ENCODE data around the gene CIAPIN1.
A peak's percentile ranks its signal among the peaks of the same experiment; 100 is the strongest.
"Not testable (repeated sequence)": the region's sequence is repeated elsewhere in the genome, so short reads cannot be mapped to it uniquely, and the experiment has no call there.

Gene CIAPIN1

GRCh38 chr16:57462209-57462977, 15.2 kb upstream of the CIAPIN1 start, which contains the start of gene POLR2C:
TSS of gene POLR2C (plus strand) at chr16:57462679. CDS start at chr16:57462725, 46 bp downstream.
- intact Hi-C loops (cut with DNase I) = no loop called here
- DNase-seq = peak; percentile 68 to 95 (median 89)

GRCh38 chr16:57452021-57452420, 4.8 kb upstream of the CIAPIN1 start:
- DNase-seq = no peak
- intact Hi-C loops (cut with DNase I) = no loop called here

DNA sequence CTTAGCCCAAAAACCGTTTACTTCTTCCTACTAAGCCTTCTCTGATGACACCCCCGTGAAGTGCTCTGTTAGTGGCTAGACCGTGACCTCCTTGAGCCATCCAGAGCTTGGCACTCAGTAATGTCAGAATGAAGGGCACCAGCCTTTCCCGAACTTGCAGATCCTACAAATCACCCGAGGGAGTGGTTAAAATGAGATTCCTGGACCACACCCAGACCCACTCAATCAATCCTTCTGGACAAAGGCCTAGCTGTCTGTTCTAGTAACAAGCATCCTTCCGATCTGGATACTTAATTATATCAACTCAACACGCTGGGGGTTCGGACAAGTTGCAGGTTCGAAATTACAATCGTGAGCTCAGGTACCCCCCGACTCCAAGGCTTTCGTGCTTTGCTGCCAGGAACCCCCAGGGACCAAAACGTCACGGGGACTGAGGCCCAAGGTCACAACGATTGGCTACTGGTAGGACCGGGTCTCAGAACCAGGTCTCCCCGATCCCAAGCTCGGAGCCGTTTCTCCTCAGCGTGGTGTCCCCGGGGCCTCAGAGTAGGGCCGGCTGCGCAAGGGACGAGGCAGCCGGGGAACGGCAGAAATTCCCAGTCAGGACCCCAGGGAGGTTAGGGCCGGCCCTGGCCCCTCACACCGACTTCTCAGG, 527 bp downstream of the CIAPIN1 start:
- DNase-seq = peak in 9 of 42 donors; percentile 5 to 41 (median 23)
- intact Hi-C loops (cut with DNase I) = no loop called here

- DNase-seq = no peak
- intact Hi-C loops (cut with DNase I) = no loop called here
These were observed 1.7 kb downstream of the CIAPIN1 start for GRCh38 chr16:57445510-57445909.

DNA sequence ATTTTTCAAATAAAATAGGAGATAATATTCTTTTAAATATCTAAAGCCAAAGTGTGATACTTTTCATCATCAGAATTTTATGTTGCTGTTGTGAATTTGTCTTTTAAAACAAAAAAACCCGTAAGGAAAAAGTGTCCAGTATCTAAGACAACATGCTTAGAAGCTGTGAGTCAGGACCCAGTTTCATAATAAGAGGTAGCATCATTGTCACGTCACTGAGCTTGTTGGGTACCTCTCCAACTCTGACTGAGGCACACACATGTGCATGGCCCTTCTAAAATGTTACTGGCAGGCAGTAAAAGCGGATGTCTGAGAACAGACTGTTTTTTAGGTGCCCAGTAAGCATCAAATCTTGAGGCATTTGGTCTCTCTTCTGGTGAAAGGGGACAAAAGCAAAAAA, 2.5 kb downstream of the CIAPIN1 start:
- intact Hi-C loops (cut with DNase I) = no loop called here
- no peak for DNase-seq

DNA sequence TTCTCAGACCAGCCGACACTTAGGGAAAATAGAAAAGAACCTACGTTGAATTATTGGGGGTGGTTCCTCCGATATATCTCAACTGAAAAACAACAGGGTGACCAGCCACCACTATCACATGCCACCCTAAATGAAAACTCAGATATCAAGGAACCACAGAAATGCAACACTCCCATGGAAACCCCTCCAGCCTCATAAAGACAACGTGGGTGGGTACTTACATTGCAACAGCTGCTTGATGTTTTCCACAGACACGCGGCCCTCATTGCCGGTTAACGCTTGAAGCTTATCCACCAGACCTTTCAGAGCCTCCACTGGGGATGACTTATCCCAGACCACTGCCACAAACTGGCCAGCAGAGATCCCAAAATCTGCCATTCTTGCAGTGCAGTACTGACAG, 6.6 kb downstream of the CIAPIN1 start:
- intact Hi-C loops (cut with DNase I); DNase-seq: not testable (repeated sequence)

DNA sequence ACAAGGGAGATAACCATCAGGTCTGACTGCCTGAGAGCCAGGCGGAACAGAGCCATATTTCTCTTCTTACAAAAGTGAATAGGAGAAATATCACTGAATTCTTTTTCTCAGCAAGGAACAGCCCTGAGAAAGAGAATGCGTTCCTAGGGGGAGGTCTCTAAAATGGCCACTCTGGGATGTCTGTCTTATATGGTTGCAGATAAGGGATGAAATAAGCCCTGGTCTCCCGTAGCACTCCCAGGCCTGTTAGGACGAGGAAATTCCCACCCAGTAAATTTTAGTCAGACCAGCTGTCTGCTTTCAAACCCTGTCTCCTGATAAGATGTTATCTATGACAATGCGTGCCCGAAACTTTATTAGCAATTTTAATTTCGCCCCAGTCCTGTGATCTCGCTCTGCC, 7.2 kb downstream of the CIAPIN1 start:
- intact Hi-C loops (cut with DNase I); DNase-seq: not testable (repeated sequence)

- no peak for DNase-seq
These were observed 11.3 kb downstream of the CIAPIN1 start for GRCh38 chr16:57435838-57436237.

GRCh38 chr16:57434003-57434402, 13.2 kb downstream of the CIAPIN1 start:
- DNase-seq = no peak
- intact Hi-C loops (cut with DNase I) = no loop called here

More at GRCh38 chr16:57435838-57436237, 11.3 kb downstream of the CIAPIN1 start:
- intact Hi-C loops (cut with DNase I) = no loop called here

DNA sequence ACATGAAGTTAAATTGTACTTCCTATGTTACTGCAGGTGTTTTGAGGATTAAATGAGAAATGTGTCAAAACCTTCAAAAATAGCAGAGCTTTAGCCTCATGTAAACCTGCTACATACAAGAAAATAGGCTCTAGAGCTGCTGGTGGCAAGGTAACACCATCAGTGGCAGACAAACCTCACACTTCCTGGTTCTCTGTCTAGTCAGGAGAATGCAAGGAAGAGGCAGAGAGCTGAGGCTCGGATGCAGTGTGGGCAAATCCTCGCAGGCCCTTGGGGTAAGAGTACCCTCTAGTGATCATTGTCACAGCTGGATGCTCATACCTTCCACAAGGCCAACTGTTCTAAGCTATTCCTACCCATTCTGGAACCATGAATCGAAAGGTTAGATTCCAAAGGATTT, 14.2 kb downstream of the CIAPIN1 start:
- intact Hi-C loops (cut with DNase I) = no loop called here
- no peak for DNase-seq

GRCh38 chr16:57432505-57432904, 14.7 kb downstream of the CIAPIN1 start:
- intact Hi-C loops (cut with DNase I) = no loop called here

DNA sequence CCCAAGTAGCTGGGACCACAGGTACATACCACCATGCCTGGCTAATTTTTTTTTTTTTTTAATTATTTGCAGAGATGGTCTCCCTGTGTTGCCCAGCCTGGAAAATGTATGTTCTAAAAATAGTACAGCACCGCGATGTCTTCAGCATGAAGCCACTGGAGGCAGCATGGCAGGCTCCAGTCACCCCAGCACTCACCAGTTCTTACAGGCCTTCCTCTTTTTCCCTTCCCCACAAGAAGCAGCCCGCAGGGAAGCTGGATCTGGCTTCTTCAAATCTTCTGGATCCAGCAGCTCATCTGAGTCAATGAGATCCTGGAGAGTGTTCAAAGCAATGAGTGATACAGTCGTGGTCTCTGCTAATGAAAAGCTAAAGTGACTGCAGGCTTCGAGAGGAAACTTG, 16.2 kb downstream of the CIAPIN1 start:
- no peak for DNase-seq
- intact Hi-C loops (cut with DNase I) = no loop called here

More at GRCh38 chr16:57432505-57432904, 14.7 kb downstream of the CIAPIN1 start:
- DNase-seq = no peak

DNA sequence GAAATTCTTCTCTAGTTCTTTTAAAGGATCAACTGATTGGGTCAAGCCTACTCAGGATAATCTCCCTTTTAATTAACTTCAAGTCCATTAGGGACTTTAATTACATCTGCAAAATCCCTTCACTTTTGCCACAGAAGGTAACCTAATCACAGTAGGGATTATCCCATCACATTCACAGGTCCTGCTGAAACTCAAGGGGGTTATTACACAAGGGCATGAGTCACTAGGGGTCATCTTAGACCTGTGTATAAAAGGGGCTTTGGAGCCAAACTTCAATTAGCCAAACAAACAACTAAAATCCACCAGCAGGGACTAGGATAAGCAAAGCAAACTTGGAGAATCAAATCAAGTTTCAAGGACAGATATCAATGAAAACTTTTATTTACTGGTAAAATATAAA, 19.4 kb downstream of the CIAPIN1 start:
- no peak for DNase-seq

DNA sequence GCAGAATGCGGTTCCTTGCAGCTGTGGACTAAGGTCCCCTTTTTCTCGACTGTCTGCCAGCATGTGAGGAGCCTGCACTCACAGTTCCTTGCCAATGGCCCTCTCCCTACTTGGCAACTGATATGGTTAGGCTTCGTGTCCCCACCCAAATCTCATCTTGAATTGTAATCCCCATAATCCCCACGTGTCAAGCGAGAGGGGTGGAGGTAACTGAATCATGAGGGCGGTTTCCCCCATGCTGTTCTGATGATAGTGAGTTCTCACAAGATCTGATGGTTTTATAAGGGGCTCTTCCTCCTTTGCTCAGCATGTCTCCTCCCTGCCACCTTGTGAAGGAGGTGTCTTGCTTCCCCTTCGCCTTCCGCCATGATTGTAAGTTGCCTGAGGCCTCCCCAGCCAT, 19.9 kb downstream of the CIAPIN1 start:
- DNase-seq = no peak
- intact Hi-C loops (cut with DNase I) = no loop called here

More for the DNA sequence above, 19.4 kb downstream of the CIAPIN1 start:
- intact Hi-C loops (cut with DNase I) = no loop called here

DNA sequence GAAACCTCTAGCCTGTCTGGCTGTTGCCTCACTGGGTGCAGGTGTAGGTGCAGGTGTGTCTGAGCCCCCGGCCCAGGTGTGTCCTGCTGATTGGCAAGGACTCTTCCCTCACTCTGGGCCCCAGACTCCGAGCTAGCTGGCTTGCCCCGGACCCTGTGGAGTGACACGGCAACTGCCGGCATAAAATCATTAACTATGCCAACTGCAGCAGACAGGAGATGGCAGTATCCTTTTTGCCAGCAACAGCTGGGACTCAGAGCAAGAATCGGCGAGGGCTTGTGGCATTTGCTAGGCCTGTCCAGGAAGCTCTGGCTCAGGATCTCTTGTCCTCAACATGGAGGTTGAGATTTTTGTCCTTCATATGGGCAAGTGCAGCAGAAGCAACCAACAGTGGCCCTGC, 20.8 kb downstream of the CIAPIN1 start:
- intact Hi-C loops (cut with DNase I) = no loop called here
- no peak for DNase-seq

DNA sequence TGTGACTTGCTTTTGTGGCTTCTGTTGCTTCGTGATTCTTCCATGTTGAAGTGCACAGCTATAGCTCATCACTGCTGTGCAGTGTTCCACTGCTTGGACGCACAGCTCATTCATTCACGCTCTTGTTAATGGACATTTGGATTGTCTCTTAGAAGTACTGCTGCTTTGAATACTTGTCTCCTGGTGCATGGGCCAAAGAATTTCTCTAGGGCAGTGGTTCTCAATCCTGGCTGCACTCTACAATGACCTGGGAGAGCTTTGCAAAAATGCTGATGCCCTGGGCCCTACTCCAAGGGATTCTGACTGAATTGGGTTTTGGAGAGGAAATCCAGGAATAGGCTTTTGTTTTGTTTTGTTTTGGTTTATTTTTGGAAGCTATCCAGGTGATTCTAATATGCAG, 22.6 kb downstream of the CIAPIN1 start:
- peak in 1 of 42 donors; percentile 26 for DNase-seq
- intact Hi-C loops (cut with DNase I) = no loop called here

DNA sequence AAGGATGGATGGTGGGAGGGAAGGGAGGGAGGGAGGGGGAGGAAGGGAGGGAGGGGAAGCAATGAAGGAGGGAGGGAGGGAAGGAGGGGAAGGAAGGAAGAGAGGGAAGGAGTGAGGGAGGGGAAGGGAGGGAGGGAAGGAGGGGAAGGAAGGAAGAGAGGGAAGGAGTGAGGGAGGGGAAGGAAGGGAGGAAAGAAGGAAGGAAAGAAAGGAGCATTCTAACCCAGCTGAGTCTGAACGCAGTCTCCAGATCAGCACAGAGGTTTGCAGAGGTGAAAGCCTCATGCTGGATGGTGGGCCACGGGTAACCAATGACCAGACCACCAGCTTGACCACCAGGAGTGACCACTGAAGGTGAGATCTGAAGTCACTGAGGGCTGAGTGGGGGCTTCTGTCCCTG, 24.0 kb downstream of the CIAPIN1 start:
- DNase-seq = peak in 1 of 42 donors; percentile 26

DNA sequence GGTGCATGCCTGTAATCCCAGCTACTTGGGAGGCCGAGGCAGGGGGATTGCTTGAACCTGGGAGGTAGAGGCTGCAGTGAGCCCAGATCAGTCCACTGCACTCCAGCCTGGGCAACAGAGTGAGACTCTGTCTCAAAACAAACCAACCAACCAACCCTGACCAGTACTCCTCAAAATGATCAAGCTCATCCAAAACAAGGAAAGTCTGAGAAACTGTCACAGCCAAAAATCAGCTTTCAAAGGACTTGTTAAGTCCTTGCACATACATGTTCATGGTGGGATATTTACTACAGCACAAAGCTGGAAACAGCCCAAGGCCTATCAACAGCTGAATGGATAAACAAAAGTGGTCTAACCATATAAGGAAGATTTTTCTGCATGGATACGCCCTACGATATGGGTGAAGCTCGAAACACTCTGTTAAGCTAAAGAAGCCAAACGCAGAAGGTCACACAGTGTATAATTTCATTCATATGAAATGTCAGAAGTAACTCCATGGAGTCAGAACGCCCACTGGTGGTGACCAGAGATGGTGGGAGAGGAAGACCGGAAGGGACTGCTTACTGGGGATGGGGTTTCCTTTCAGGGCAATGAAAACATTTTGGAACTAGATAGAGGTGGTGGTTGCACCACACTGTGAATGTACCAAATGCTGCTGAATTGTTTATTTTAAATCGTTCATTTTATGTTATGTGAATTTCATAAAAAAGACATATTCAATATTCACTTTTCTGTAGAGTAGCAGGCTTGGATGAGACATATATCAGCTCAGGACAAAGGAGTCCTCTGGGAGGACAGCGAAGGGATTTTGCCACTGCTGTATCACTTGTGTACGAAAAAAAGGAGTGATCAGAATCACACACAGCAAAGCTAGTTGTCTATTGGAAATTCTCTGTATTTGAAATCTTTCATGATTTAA, 24.9 kb downstream of the CIAPIN1 start:
- DNase-seq = peak in 20 of 42 donors; percentile 33 to 77 (median 49)
- intact Hi-C loops (cut with DNase I) = no loop called here

More for the DNA sequence above, 24.0 kb downstream of the CIAPIN1 start:
- intact Hi-C loops (cut with DNase I) = no loop called here

GRCh38 chr16:57419506-57419905, 27.7 kb downstream of the CIAPIN1 start:
- DNase-seq = peak in 1 of 42 donors; percentile 33
- intact Hi-C loops (cut with DNase I) = no loop called here
